Neural cell (in vitro differentiated cells): ENCODE measurements around the gene TMEM131. TPM values are rescaled to one million over a fixed set of nuclear protein-coding genes. Genes with fewer than 3 reads are reported as not detected.

Experiments
- H2AFZ ChIP-seq: fragments of 200-600, 300-800 bp; sonication (generic), shearing (Covaris generic); 2 replicates; pipeline ENCODE4 v1.6.0; 2014; ENCODE audit warnings: low read depth, mild to moderate bottlenecking, antibody characterized with exemption, low read length, moderate library complexity
- H3F3A ChIP-seq: fragments of 200-600 bp; shearing (Covaris generic); 2 replicates; pipeline ENCODE4 v1.6.1; 2016; ENCODE audit warnings: mild to moderate bottlenecking, moderate library complexity, mixed read lengths, antibody characterized with exemption, low read length; ENCODE audit not compliant: insufficient read depth, poor library complexity, severe bottlenecking
- H3K27ac ChIP-seq: fragments of 200-600, 300-800 bp; sonication (generic), shearing (Covaris generic); 2 replicates; pipeline ENCODE4 v1.5.1; 2014; ENCODE audit warnings: mild to moderate bottlenecking, low read length, moderate library complexity
- H3K27me3 ChIP-seq: fragments of 300-800, 200-600 bp; sonication (generic), shearing (Covaris generic); 2 replicates; pipeline ENCODE4 v1.6.0; 2014; ENCODE audit warnings: mild to moderate bottlenecking, low read depth, low read length, moderate library complexity; ENCODE audit not compliant: insufficient read depth
- H3K36me3 ChIP-seq: fragments of 300-800, 200-600 bp; sonication (generic), shearing (Covaris generic); 2 replicates; pipeline ENCODE4 v1.5.1; 2014; ENCODE audit warnings: mild to moderate bottlenecking, antibody characterized with exemption, low read length, moderate library complexity; ENCODE audit not compliant: insufficient read depth
- H3K4me2 ChIP-seq: fragments of 300-800, 200-600 bp; sonication (generic), shearing (Covaris generic); 2 replicates; pipeline ENCODE4 v1.6.0; 2014; ENCODE audit warnings: mild to moderate bottlenecking, low read length
- H3K4me3 ChIP-seq: fragments of 300-800, 200-600 bp; sonication (generic), shearing (Covaris generic); 2 replicates; pipeline ENCODE4 v1.5.1; 2014; ENCODE audit warnings: mild to moderate bottlenecking, low read length, moderate library complexity
- H3K79me2 ChIP-seq: fragments of 200-600 bp; shearing (Covaris generic); replicated peaks from 2 replicates; pipeline ENCODE4 v1.6.0; 2014; ENCODE audit warnings: mild to moderate bottlenecking, low read length, moderate library complexity; ENCODE audit not compliant: insufficient read depth
- H3K9ac ChIP-seq: fragments of 300-800, 200-600 bp; sonication (generic), shearing (Covaris generic); 2 replicates; pipeline ENCODE4 v1.6.1; 2016; ENCODE audit warnings: mild to moderate bottlenecking, low read length, mixed read lengths
- H3K9me2 ChIP-seq: fragments of 200-600 bp; shearing (Covaris generic); 2 replicates; pipeline ENCODE4 v1.6.1; 2016; ENCODE audit warnings: mild to moderate bottlenecking, low read length, mixed read lengths; ENCODE audit not compliant: insufficient read depth
- H3K9me3 ChIP-seq: fragments of 200-600, 300-800 bp; sonication (generic), shearing (Covaris generic); 2 replicates; pipeline ENCODE4 v1.6.1; 2016; ENCODE audit warnings: mild to moderate bottlenecking, mixed run types, low read length, moderate library complexity, mixed read lengths
- H4K20me1 ChIP-seq: fragments of 200-600 bp; shearing (Covaris generic); 2 replicates; pipeline ENCODE4 v1.6.1; 2016; ENCODE audit warnings: mild to moderate bottlenecking, mixed run types; ENCODE audit not compliant: insufficient read depth
- EP300 ChIP-seq: fragments of 450-650 bp; conservative IDR thresholded peaks from 2 replicates; pipeline ENCODE4 v1.6.1; 2014; ENCODE audit warnings: antibody characterized with exemption, mild to moderate bottlenecking, moderate library complexity; ENCODE audit not compliant: poor library complexity, severe bottlenecking
- EZH2 ChIP-seq: fragments of 200-600, 300-800 bp; shearing (Covaris generic), sonication (generic); IDR thresholded peaks from 2 replicates; pipeline ENCODE4 v1.6.1; 2014; ENCODE audit warnings: antibody characterized with exemption, low read length, borderline replicate concordance, mild to moderate bottlenecking; ENCODE audit not compliant: insufficient read depth, poor library complexity, severe bottlenecking
- MXI1 ChIP-seq: fragments of 450-650 bp; conservative IDR thresholded peaks from 2 replicates; pipeline ENCODE4 v1.6.1; 2014; ENCODE audit warnings: antibody characterized with exemption, mild to moderate bottlenecking; ENCODE audit not compliant: poor library complexity, severe bottlenecking
- POLR2AphosphoS5 ChIP-seq: IDR thresholded peaks from 2 replicates; pipeline ENCODE4 v1.6.1; 2012
- RAD21 ChIP-seq: fragments of 450-650 bp; conservative IDR thresholded peaks from 2 replicates; pipeline ENCODE4 v1.6.1; 2014; ENCODE audit warnings: antibody characterized with exemption, mild to moderate bottlenecking, moderate library complexity
- SMC3 ChIP-seq: fragments of 450-650 bp; conservative IDR thresholded peaks from 2 replicates; pipeline ENCODE4 v1.6.1; 2014; ENCODE audit warnings: antibody characterized with exemption, mild to moderate bottlenecking, moderate library complexity; ENCODE audit not compliant: poor library complexity
- TAF1 ChIP-seq: IDR thresholded peaks from 2 replicates; pipeline ENCODE4 v1.6.1; 2012; ENCODE audit warnings: low read depth
- polyA plus RNA-seq: library from polyadenylated mRNA; depleted of rRNA; stranded (reverse); fragments of >200 nt; gene quantifications from 2 replicates; pipeline ENCODE4 v1.2.3, GENCODE V29; 2014
- TF ChIP-seq, protein P1 (sequence below): fragments of 450-650 bp; IDR thresholded peaks from 2 replicates; pipeline ENCODE4 v1.5.1; 2014; ENCODE audit warnings: antibody characterized with exemption, mild to moderate bottlenecking, moderate library complexity; ENCODE audit not compliant: poor library complexity, severe bottlenecking
- TF ChIP-seq, protein P2 (sequence below): IDR thresholded peaks from 2 replicates; pipeline ENCODE4 v1.6.1; 2012; ENCODE audit warnings: borderline replicate concordance

Gene TMEM131
- polyA plus RNA-seq, 1 donor from 2014 or later, result 9.6 TPM

DNA sequence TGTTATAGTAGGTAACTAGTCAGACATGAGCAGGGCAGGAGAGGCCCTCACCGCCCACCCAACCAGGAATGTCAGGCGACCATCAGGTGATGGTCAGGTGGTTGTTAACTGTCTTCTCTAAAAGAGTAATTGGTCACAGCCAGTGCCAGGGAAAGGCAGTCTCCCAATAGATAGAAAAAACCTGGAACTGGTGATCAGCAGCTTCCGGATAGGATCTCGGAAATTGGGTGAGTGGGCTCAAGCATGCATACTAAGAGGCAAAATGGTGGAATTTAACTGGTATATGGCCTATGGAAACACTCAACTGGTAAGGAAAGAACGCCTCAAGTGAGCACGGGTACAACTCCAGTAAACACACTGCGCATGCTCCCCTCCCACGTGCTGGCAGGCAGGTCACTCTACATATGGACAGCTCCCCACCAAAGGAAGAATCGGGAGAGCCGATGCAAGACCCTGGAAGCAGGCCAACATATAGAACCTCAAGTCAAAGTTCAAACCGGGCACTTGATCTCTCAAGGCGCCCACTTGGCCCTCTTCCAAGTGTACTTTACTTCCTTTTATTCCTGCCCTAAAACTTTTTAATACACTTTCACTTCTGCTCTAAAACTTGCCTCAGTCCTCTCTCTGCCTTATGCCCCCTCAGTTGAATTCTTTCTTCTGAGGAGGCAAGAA is 43.5 kb upstream of the TMEM131 start:
- H3F3A ChIP-seq, result no peaks in the 10 kb centered on the region

DNA sequence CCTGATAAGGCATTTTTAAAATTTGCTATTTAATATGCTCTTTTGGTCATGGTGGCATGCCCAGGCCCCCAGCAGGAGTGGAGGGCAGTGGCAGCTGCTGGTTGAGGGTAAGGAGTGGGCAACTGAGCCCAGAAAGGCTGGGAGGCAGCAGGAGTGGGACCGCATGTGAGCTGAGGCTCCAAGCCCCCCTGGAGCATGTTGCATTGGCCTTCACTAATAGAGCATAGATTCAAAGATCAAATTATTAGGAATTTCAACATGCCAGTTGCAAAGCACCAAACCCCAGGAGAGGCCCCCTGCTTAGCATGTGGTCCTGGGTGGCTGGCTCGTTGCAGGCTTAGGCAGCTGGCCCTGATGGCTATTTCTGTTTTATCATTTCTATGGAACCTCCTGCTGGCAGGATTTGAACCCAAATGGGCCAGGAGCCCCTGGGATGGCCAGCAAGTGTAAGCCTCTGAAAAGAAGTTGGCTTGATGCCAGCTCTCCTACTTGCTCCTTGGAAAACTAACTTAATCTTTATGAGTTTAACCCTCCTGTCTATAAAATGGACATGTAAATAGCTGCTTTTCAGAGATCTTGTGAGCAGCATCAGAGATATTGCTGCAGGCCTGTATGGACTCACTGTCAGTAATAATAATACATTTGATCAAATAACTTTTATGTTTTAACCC is 42.1 kb upstream of the TMEM131 start:
- Histone ChIP-seq H3F3A (no peaks in the 10 kb centered on the region), H3K27ac (no peak overlapping the region), H3K9ac (no peak overlapping the region), H3K79me2 (no peaks in the 10 kb centered on the region), H3K9me2 (no peaks in the 10 kb centered on the region), H3K9me3 (no peaks in the 10 kb centered on the region), H3K27me3 (no peaks in the 10 kb centered on the region), H3K36me3 (no peaks in the 10 kb centered on the region), H3K4me3 (no peak overlapping the region), H3K4me2 (no peak overlapping the region), H4K20me1 (no peaks in the 10 kb centered on the region), H2AFZ (no peak overlapping the region)
- TF ChIP-seq SMC3 (no peak), EZH2 (no peak)

More for the DNA sequence above, 43.5 kb upstream of the TMEM131 start:
- TF ChIP-seq EZH2, result no peak
- no peak for TF ChIP-seq TAF1
- TF ChIP-seq SMC3, result no peak
- TF ChIP-seq POLR2AphosphoS5, result no peak
- TF ChIP-seq MXI1, result no peak
- no peak for TF ChIP-seq RAD21
- TF ChIP-seq EP300, result no peak
- no peak overlapping the region for H3K4me3 ChIP-seq
- H3K27ac ChIP-seq, result no peak overlapping the region
- H3K27me3 ChIP-seq, result no peaks in the 10 kb centered on the region
- no peaks in the 10 kb centered on the region for H3K9me2 ChIP-seq
- H3K4me2 ChIP-seq, result no peak overlapping the region
- no peaks in the 10 kb centered on the region for H3K79me2 ChIP-seq
- no peak overlapping the region for H3K9ac ChIP-seq
- no peaks in the 10 kb centered on the region for H4K20me1 ChIP-seq
- H3K36me3 ChIP-seq, result no peaks in the 10 kb centered on the region
- H3K9me3 ChIP-seq, result no peaks in the 10 kb centered on the region
- no peak overlapping the region for H2AFZ ChIP-seq

DNA sequence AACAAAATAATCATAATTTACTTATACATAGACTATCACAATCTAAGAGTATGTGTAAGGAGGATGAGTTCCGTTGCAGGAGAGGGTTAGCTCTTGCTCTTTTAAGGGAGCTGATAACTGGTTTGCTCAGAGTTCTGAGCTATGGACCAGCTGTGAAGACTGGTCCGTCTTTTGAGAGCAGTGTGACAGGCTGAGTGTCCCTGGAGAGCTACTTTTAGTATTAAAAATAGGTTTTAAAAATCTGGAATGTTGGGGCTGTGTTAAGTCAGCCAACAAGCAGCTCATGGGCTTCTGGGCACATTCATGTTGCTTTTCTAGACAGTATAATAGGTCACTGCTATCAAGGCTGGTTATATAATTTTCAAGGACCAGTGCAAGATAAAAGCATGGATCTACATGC is 41.5 kb upstream of the TMEM131 start:
- H3F3A ChIP-seq, result no peaks in the 10 kb centered on the region
- H3K4me3 ChIP-seq, result no peak overlapping the region
- no peaks in the 10 kb centered on the region for H4K20me1 ChIP-seq
- no peak overlapping the region for H3K9ac ChIP-seq
- H3K79me2 ChIP-seq, result no peaks in the 10 kb centered on the region
- no peaks in the 10 kb centered on the region for H3K9me3 ChIP-seq
- TF ChIP-seq, protein P1, sequence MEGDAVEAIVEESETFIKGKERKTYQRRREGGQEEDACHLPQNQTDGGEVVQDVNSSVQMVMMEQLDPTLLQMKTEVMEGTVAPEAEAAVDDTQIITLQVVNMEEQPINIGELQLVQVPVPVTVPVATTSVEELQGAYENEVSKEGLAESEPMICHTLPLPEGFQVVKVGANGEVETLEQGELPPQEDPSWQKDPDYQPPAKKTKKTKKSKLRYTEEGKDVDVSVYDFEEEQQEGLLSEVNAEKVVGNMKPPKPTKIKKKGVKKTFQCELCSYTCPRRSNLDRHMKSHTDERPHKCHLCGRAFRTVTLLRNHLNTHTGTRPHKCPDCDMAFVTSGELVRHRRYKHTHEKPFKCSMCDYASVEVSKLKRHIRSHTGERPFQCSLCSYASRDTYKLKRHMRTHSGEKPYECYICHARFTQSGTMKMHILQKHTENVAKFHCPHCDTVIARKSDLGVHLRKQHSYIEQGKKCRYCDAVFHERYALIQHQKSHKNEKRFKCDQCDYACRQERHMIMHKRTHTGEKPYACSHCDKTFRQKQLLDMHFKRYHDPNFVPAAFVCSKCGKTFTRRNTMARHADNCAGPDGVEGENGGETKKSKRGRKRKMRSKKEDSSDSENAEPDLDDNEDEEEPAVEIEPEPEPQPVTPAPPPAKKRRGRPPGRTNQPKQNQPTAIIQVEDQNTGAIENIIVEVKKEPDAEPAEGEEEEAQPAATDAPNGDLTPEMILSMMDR, result no peak
- no peak for TF ChIP-seq SMC3
- TF ChIP-seq, protein P2, sequence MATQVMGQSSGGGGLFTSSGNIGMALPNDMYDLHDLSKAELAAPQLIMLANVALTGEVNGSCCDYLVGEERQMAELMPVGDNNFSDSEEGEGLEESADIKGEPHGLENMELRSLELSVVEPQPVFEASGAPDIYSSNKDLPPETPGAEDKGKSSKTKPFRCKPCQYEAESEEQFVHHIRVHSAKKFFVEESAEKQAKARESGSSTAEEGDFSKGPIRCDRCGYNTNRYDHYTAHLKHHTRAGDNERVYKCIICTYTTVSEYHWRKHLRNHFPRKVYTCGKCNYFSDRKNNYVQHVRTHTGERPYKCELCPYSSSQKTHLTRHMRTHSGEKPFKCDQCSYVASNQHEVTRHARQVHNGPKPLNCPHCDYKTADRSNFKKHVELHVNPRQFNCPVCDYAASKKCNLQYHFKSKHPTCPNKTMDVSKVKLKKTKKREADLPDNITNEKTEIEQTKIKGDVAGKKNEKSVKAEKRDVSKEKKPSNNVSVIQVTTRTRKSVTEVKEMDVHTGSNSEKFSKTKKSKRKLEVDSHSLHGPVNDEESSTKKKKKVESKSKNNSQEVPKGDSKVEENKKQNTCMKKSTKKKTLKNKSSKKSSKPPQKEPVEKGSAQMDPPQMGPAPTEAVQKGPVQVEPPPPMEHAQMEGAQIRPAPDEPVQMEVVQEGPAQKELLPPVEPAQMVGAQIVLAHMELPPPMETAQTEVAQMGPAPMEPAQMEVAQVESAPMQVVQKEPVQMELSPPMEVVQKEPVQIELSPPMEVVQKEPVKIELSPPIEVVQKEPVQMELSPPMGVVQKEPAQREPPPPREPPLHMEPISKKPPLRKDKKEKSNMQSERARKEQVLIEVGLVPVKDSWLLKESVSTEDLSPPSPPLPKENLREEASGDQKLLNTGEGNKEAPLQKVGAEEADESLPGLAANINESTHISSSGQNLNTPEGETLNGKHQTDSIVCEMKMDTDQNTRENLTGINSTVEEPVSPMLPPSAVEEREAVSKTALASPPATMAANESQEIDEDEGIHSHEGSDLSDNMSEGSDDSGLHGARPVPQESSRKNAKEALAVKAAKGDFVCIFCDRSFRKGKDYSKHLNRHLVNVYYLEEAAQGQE, result no peak
- TF ChIP-seq MXI1, result no peak
- TF ChIP-seq TAF1, result no peak
- no peak for TF ChIP-seq EP300
- TF ChIP-seq EZH2, result no peak
- no peak for TF ChIP-seq RAD21
- no peak for TF ChIP-seq POLR2AphosphoS5
- no peak overlapping the region for H3K27ac ChIP-seq
- H3K9me2 ChIP-seq, result no peaks in the 10 kb centered on the region
- H3K27me3 ChIP-seq, result no peaks in the 10 kb centered on the region
- no peak overlapping the region for H2AFZ ChIP-seq
- no peak overlapping the region for H3K4me2 ChIP-seq
- H3K36me3 ChIP-seq, result no peaks in the 10 kb centered on the region
